Left ventricle myocardium superior (tissue), 1 donor: Measurements from ENCODE around the gene GLRX2. TPM values are rescaled to one million over a fixed set of nuclear protein-coding genes. Genes with fewer than 3 reads are reported as not detected.
A peak's percentile ranks its signal among the peaks of the same experiment; 100 is the strongest.
"Not testable (repeated sequence)": the region's sequence is repeated elsewhere in the genome, so short reads cannot be mapped to it uniquely, and the experiment has no call there.

Source experiments
- ATAC-seq: fragments of 200-7000 bp; cut with Tn5 transposase; one replicate; pipeline ENCODE4 v1.9.1; 2020; ENCODE audit warnings: mild to moderate bottlenecking, moderate library complexity
- DNase-seq: peaks from one replicate; pipeline ENCODE4 v3.0.0-alpha.2; 2020
- intact Hi-C: fragments of 100-400 bp; cut with micrococcal nuclease; formaldehyde crosslinking; loops from one replicate; pipeline ENCODE4 v1.11.0; 2022
- long read RNA-seq: library from polyadenylated mRNA; unstranded; transcript quantifications from one replicate; pipeline ENCODE4 v2.0.0, GENCODE V29; 2021
- total RNA-seq: library from RNA; stranded (reverse); fragmentation: NEBNext Ultra II Directional; extraction: Animal tissue kit (Norgen Biotek cat#: 25700); gene quantifications from one replicate; pipeline ENCODE4 v1.2.1, GENCODE V29; 2021
- donor health status: DM: no; HTN: yes; CAD: no; lungs with severe emphysema.

GLRX2 gene, protein sequence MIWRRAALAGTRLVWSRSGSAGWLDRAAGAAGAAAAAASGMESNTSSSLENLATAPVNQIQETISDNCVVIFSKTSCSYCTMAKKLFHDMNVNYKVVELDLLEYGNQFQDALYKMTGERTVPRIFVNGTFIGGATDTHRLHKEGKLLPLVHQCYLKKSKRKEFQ
- 37.0 TPM for total RNA-seq
- long read RNA-seq, transcript GLRX2-201 (4 exons, 701 nt): major isoform, 21 of 29 reads
- long read RNA-seq, partial matches to known transcripts: 2 of 29 reads
- long read RNA-seq, other reads (novel, unspliced or antisense): 6 of 29 reads

GRCh38 chr1:193104907-193105820 lies at the start of gene GLRX2:
TSS of gene GLRX2 (minus strand) at chr1:193105414. CDS start at chr1:193105382, 32 bp downstream.
- peak; percentile 93 for DNase-seq
- ATAC-seq: peak; percentile 98
- intact Hi-C loops: no loop called here

GRCh38 chr1:193144999-193145398 lies 39.8 kb upstream of the GLRX2 start:
- ATAC-seq: no peak
- no peak for DNase-seq
- intact Hi-C loops: no loop called here

- DNase-seq (no peak), ATAC-seq (no peak)
- intact Hi-C loops: no loop called here
Observed at GRCh38 chr1:193144361-193144938, 39.2 kb upstream of the GLRX2 start.

DNA sequence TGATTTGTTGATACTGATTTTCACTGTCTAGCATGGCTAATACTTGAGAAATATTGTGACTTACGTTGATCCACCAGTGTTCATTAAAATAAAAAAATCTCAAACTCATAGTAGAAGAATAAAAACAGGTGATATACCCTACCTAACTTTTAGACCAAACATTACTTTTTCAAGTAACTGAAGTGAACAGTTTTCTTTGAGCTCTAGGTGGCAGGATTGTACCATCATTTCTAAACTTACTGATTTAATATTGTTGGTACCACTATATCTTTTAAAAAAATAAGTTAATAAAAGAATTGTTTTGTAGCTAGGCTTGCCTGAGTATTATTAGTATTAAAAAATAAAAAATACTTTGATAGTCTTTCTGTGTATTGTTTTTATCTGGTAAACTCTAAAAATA lies 38.1 kb upstream of the GLRX2 start:
- intact Hi-C loops: no loop called here
- ATAC-seq (no peak), DNase-seq (no peak)

- intact Hi-C loops: no loop called here
- no peak for DNase-seq
- ATAC-seq: no peak
Observed at GRCh38 chr1:193142409-193142808, 37.2 kb upstream of the GLRX2 start.

GRCh38 chr1:193141804-193142203 lies 36.6 kb upstream of the GLRX2 start:
- no peak for DNase-seq
- intact Hi-C loops: no loop called here
- ATAC-seq: no peak

DNA sequence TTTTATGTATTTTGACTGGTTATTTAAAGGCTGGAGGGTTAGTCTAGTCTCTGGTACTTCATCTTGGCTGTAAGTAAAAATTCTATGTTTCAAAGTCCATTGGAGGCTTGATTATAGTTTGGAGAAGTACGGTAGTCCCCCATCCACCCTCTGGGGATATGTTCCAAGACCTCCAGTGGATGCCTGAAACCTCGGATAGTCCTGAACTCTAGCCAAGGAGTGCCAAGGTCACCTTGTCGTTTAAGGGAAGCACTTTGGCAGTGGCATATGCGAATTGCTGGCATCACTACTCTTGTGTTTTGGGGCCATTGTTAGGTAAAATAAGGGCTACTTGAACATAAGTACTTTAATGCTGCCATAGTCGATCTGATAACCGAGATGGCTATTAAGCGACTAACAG lies 35.0 kb upstream of the GLRX2 start:
- DNase-seq (no peak), ATAC-seq (peak; percentile 44)
- intact Hi-C loops: no loop called here

GRCh38 chr1:193131266-193131860 lies 26.1 kb upstream of the GLRX2 start:
- intact Hi-C loops: no loop called here
- no peak for DNase-seq
- no peak for ATAC-seq

GRCh38 chr1:193125369-193125768 lies 20.2 kb upstream of the GLRX2 start:
- no peak for DNase-seq
- ATAC-seq: no peak
- intact Hi-C loops: loop anchor here (10.0 kb wide), 1 partner anchor 321 kb away; the partner anchor contains the start of gene RGS2

DNA sequence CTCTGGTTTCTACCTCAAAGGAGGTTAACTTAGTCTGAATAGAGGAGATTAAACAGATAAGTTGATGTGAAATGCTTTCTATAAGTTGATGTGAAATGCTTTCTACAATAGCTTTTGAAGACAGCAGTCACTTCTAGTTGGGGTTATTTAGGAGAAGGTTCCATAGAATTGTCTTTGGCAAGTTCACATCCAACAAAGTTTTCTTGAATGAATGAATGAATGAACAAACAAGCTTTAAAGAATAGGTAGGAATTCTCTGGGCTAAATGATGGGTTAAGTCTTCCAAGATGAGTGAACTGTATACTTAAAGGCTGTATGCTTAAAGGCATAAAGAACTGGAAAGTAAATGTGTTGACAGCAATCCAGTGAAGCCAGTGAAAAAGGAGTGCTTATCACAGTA lies 18.5 kb upstream of the GLRX2 start:
- DNase-seq: no peak
- no peak for ATAC-seq
- intact Hi-C loops: loop anchor here (10.0 kb wide), 1 partner anchor 319 kb away; the partner anchor contains the start of gene RGS2

DNA sequence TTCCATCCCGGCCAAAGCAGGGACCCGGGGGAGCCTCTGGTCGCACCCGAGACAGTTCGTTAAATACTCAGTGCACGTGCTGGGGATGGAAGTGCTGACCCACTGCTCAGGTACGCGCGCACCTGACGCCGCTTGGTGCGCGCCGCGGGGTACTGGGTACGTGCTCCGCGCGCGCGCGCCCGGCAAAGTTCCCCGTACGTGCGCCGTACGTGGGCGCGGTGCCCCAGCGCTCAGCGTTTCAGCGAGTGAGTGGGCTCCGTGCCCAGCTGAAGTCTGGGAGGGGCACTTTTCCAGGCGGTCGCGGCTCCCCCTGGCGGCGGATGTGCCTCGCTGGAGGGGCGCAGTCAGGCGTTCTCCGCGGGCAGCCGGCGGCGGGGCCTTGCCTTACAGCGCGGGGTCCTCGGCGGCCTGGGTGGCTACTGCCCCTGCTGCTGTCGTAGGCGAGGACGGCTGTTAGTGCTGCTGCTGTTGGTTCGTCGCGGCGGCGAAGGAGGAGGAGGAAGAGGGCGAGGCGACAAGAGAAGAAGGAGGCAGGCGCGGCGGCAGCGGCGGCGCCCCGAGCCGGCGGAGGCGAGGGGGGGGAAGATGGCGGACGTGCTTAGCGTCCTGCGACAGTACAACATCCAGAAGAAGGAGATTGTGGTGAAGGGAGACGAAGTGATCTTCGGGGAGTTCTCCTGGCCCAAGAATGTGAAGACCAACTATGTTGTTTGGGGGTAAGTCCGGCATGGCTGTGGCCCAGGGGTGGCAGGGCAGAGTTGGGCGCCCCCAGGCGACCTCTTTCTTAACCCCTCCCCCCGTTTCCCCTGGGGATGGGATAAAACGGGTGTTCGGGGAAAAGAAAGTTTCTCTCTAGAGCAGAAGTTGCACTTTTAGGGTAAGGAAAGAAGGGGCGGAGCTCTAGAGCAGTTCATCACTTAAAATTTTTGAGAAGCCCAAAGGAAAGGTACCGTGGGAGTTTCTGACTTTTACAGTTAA lies 16.7 kb upstream of the GLRX2 start, which contains the start of gene CDC73:
TSS of gene CDC73 (plus strand) at position 416 of the 978 bp plus-strand sequence. CDS start at position 586, 170 bp downstream.
- ATAC-seq (peak; percentile 98), DNase-seq (peak; percentile 99)
- intact Hi-C loops: loop anchor here (10.0 kb wide), 1 partner anchor 317 kb away; the partner anchor contains the start of gene RGS2

DNA sequence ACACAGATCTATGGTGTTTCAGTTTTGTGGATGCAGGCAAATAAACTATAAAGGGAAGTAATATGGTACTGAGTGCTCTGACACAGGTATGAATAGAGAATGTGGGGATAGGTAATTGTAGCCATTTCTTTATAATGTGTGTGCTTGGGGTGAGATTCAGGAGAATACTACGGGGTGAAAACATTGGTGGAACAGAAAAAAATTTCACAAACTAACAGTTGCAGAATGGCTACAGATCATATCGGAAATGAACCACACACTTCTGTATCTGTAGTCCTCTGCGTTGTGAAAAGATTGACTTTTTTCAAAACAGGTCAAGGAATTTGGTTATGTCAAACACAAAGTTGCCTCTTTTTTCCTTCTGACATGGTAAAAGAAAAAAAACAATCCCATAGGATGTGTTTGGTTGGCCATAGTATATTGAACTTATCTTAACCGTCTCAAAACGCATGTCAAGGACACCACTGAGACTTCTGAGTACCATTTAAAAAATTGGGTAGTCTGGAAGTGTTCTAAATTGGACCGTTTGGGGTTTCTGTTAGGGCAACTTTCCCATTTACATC lies 15.5 kb upstream of the GLRX2 start:
- intact Hi-C loops: loop anchor here (10.0 kb wide), 1 partner anchor 316 kb away; the partner anchor contains the start of gene RGS2
- DNase-seq (no peak), ATAC-seq (no peak)

GRCh38 chr1:193118803-193119730 lies 13.9 kb upstream of the GLRX2 start:
- intact Hi-C loops: no loop called here
- DNase-seq: no peak
- no peak for ATAC-seq

GRCh38 chr1:193118194-193118593 lies 13.0 kb upstream of the GLRX2 start:
- DNase-seq: no peak
- intact Hi-C loops: no loop called here
- no peak for ATAC-seq

GRCh38 chr1:193117167-193117566 lies 12.0 kb upstream of the GLRX2 start:
- ATAC-seq, intact Hi-C loops, DNase-seq: not testable (repeated sequence)

- ATAC-seq (peak; percentile 78), DNase-seq (no peak)
- intact Hi-C loops: no loop called here
Observed at GRCh38 chr1:193115629-193116227, 10.5 kb upstream of the GLRX2 start.
